GM12878 (cell line): Measurements from ENCODE around the gene TBCCD1. TPM values are rescaled to one million over a fixed set of nuclear protein-coding genes. Genes with fewer than 3 reads are reported as not detected.

Experiments
- ATAC-seq: fragments of 200-7000 bp; cut with Tn5 transposase; 3 replicates; pipeline ENCODE4 v1.9.1; 2020; ENCODE audit warnings: mild to moderate bottlenecking, moderate library complexity
- BruUV-seq: library from RNA; stranded (reverse); fragments of 400-500 nt; replicated peaks from 2 replicates; lab custom pipeline; 2021; lab: Mats Ljungman, UMichigan
- CTCF ChIA-PET: fragments of 300-600 bp; sonication (Branson Sonifier 250); formaldehyde crosslinking; extraction: SDS; loops from one replicate; lab custom pipeline; 2021; ENCODE audit warnings: inconsistent platforms; lab: Yijun Ruan, JAX
- POLR2A ChIA-PET: fragments of 350-600 bp; formaldehyde crosslinking; extraction: SDS; loops from one replicate; lab custom pipeline; 2021; ENCODE audit warnings: inconsistent platforms; lab: Charles Lee
- RAD21 ChIA-PET: fragments of 300-600 bp; sonication (Branson Sonifier 250); formaldehyde crosslinking; loops from one replicate; lab custom pipeline; 2023; ENCODE audit warnings: antibody characterized with exemption; ENCODE audit not compliant: unreplicated experiment; lab: Charles Lee
- SMC1A ChIA-PET: fragments of 300-600 bp; sonication (Branson Sonifier 250); formaldehyde crosslinking; loops from one replicate; lab custom pipeline; 2023; ENCODE audit not compliant: unreplicated experiment, uncharacterized antibody; lab: Charles Lee
- DNase-seq: peaks from one replicate; pipeline ENCODE4 v3.0.0-alpha.2; 2011; ENCODE audit warnings: low read depth, low spot score
- FAIRE-seq: peaks from 3 replicates; lab custom pipeline; 2011; peaks lifted over from hg19 to GRCh38; lab: Jason Lieb, UNC
- H2AFZ ChIP-seq: 2 replicates; pipeline ENCODE4 v1.6.0; 2011; ENCODE audit warnings: low read depth, low read length, control low read depth; ENCODE audit not compliant: control insufficient read depth
- H3K27ac ChIP-seq: 2 replicates; pipeline ENCODE4 v1.5.1; 2011; ENCODE audit warnings: control low read depth; ENCODE audit not compliant: control insufficient read depth, insufficient read depth
- H3K27me3 ChIP-seq, 2 experiments: replicated peaks in 1 of 2; 2 replicates each; pipeline versions ENCODE4 v1.6.0 to v1.6.1; 2011; ENCODE audit warnings: low read length in 1 of 2; ENCODE audit not compliant: control insufficient read depth in 2 of 2, insufficient read depth in 2 of 2
- H3K36me3 ChIP-seq, 2 experiments: 2 replicates each; pipeline ENCODE4 v1.5.1; 2011; ENCODE audit warnings: low read length in 1 of 2; ENCODE audit not compliant: control insufficient read depth in 2 of 2, insufficient read depth in 2 of 2
- H3K4me1 ChIP-seq: 2 replicates; pipeline ENCODE4 v1.6.1; 2011; ENCODE audit warnings: mild to moderate bottlenecking, low read length, moderate library complexity, mixed read lengths; ENCODE audit not compliant: control insufficient read depth, insufficient read depth
- H3K4me2 ChIP-seq: 2 replicates; pipeline ENCODE4 v1.6.0; 2011; ENCODE audit warnings: control low read depth; ENCODE audit not compliant: control insufficient read depth, insufficient read depth
- H3K4me3 ChIP-seq: fragments of 200-600 bp; sonication (generic); 2 replicates; pipeline ENCODE4 v1.5.1; 2016
- H3K79me2 ChIP-seq: 2 replicates; pipeline ENCODE4 v1.6.0; 2011; ENCODE audit warnings: low read length; ENCODE audit not compliant: control insufficient read depth, insufficient read depth
- H3K9ac ChIP-seq: 2 replicates; pipeline ENCODE4 v1.8.0; 2011; ENCODE audit warnings: low read length, control low read depth, mixed read lengths; ENCODE audit not compliant: control insufficient read depth, insufficient read depth
- H3K9me3 ChIP-seq: replicated peaks from 3 replicates; pipeline ENCODE4 v1.5.1; 2011; ENCODE audit warnings: mild to moderate bottlenecking, low read length; ENCODE audit not compliant: control insufficient read depth, insufficient read depth
- H4K20me1 ChIP-seq: 2 replicates; pipeline ENCODE4 v1.6.0; 2011; ENCODE audit not compliant: control insufficient read depth, insufficient read depth
- PRDM15 ChIP-seq: fragments of 450-650 bp; formaldehyde crosslinking; IDR thresholded peaks from 2 replicates; pipeline ENCODE4 v1.4.0; 2020; ENCODE audit warnings: mild to moderate bottlenecking, moderate library complexity
- ZNF207 ChIP-seq: fragments of 450-650 bp; IDR thresholded peaks from 2 replicates; pipeline ENCODE4 v1.6.1; 2014; ENCODE audit warnings: antibody characterized with exemption, mild to moderate bottlenecking, borderline replicate concordance
- WGBS: methylation state at CpG from one replicate; pipeline ENCODE4 v1.1.6; 2016; ENCODE audit warnings: low lambda C conversion rate; ENCODE audit not compliant: insufficient replicate concordance, insufficient coverage; ENCODE audit errors: missing lambda C conversion rate; 5-methylcytosine and 5-hydroxymethylcytosine counted together
- in situ Hi-C: fragments of 300-500 bp; cut with MboI; formaldehyde crosslinking; loops from 9 replicates; pipeline ENCODE4 v1.14.3; 2018; ENCODE audit warnings: mixed read lengths
- intact Hi-C: fragments of 100-400 bp; cut with micrococcal nuclease; formaldehyde crosslinking; loops from one replicate; pipeline ENCODE4 v1.14.2; 2022; ENCODE audit not compliant: unreplicated experiment
- polyA plus RNA-seq, 11 experiments: library from polyadenylated mRNA; depleted of rRNA in 4 of 11; unstranded in 6 of 11; stranded (reverse) in 5 of 11; fragments of >200 nt; fragmentation: Nextera tagmentation in 4 of 11; fragmentation: Illumina TruSeq in 1 of 11; extraction: Ambion mirVana in 4 of 11; extraction: Trizol in 1 of 11; gene quantifications; 1 replicate in 1 of 11; 2 replicates in 10 of 11; pipeline versions ENCODE4 v1.2.1 to v1.2.3, GENCODE V29; 2011 to 2016; ENCODE audit warnings: inconsistent platforms in 2 of 11, missing spikeins in 2 of 11, low read depth in 1 of 11
- total RNA-seq, 4 experiments: library from RNA; depleted of rRNA in 3 of 4; stranded (reverse); fragments of >200 nt in 3 of 4; fragmentation: Illumina TruSeq in 1 of 4; extraction: Trizol in 1 of 4; gene quantifications; 2 replicates each; pipeline versions ENCODE4 v1.2.1 to v1.2.3, GENCODE V29; 2013 to 2021

The TBCCD1 gene
- total and polyA plus RNA-seq, 10 of the 15 experiments (the other 5 are each of a cell fraction or from before 2014, with no cell fraction given) = 6.9 to 23.4 (median 14.7) TPM

GRCh38 chr3:186580785-186581184 lies 13.6 kb upstream of the TBCCD1 start (continued):
- no peak for TF ChIP-seq PRDM15 (CRISPR knock-in tag)
- TF ChIP-seq, all 136 proteins: peak for 0

- POLR2A ChIA-PET = no interaction called here
- no peak for TF ChIP-seq ZNF207
- TF ChIP-seq, all 136 proteins: peak for 0
- BruUV-seq = no TSS peak
- Histone ChIP-seq H2AFZ (no peak overlapping the region), H3K4me1 (no peaks in the 10 kb centered on the region), H3K9me3 (no peaks in the 10 kb centered on the region), H3K27ac (no peak overlapping the region), H3K36me3 (peaks cover 6 to 50% of the 10 kb centered on the region in 2 experiments), H3K9ac (no peak overlapping the region), H4K20me1 (no peaks in the 10 kb centered on the region), H3K4me3 (no peak overlapping the region), H3K27me3 (no peaks in the 10 kb centered on the region), H3K4me2 (no peak overlapping the region), H3K79me2 (peaks cover 10% of the 10 kb centered on the region)
- CTCF ChIA-PET = interaction anchor here (0.8 to 3.1 kb wide), 4 partner anchors 9 to 319 kb away, joined by 3 to 12 read pairs (median 5); no protein-coding TSS in a partner anchor
- WGBS = 50% methylated on average over 2 of the region's 2 CpGs
- no peak for FAIRE-seq
- RAD21 ChIA-PET = no interaction called here
- no peak for DNase-seq
- no peak for ATAC-seq
- in situ Hi-C loops = no loop called here
- intact Hi-C loops = no loop called here
- SMC1A ChIA-PET = interaction anchor here (1.3 to 1.4 kb wide), 2 partner anchors 8 to 36 kb away, joined by 3 read pairs; partner anchors contain the start of gene AHSG
Measured at GRCh38 chr3:186577521-186577920, 10.4 kb upstream of the TBCCD1 start.
